HepG2 (cell line): ENCODE measurements around the gene PDP2. TPM values are rescaled to one million over a fixed set of nuclear protein-coding genes. Genes with fewer than 3 reads are reported as not detected.

Experiments
- ARHGAP35 ChIP-seq: sonication (generic); formaldehyde crosslinking; IDR thresholded peaks from 2 replicates; pipeline ENCODE4 v1.9.0; 2022; ENCODE audit warnings: mild to moderate bottlenecking, inconsistent platforms, moderate library complexity, missing genetic modification reagents, borderline replicate concordance
- CERS6 ChIP-seq: sonication (generic); formaldehyde crosslinking; IDR thresholded peaks from 2 replicates; pipeline ENCODE4 v1.5.0; 2020; ENCODE audit warnings: missing genetic modification reagents
- EHMT2 ChIP-seq: fragments of 200-600 bp; sonication (generic); IDR thresholded peaks from 2 replicates; pipeline ENCODE4 v1.7.0; 2017; ENCODE audit warnings: antibody characterized with exemption, low read depth, low read length, borderline replicate concordance
- GATA4 ChIP-seq: sonication (generic); IDR thresholded peaks from 2 replicates; pipeline ENCODE4 v1.6.1; 2016; ENCODE audit warnings: antibody characterized with exemption, low read depth, borderline replicate concordance
- GTF3A ChIP-seq: sonication (generic); formaldehyde crosslinking; conservative IDR thresholded peaks from 2 replicates; pipeline ENCODE4 v1.4.0; 2020; ENCODE audit warnings: mild to moderate bottlenecking, missing genetic modification reagents
- MLXIP ChIP-seq: sonication (generic); formaldehyde crosslinking; IDR thresholded peaks from 2 replicates; pipeline ENCODE4 v1.9.0; 2021; ENCODE audit warnings: missing genetic modification reagents, borderline replicate concordance
- NFE2 ChIP-seq: sonication (generic); formaldehyde crosslinking; IDR thresholded peaks from 2 replicates; pipeline ENCODE4 v1.4.0; 2020; ENCODE audit warnings: missing genetic modification reagents
- NR2F6 ChIP-seq, 2 experiments: IDR thresholded peaks; 2 replicates each; pipeline ENCODE4 v1.6.1; 2016; ENCODE audit warnings: antibody characterized with exemption in 1 of 2, mild to moderate bottlenecking in 1 of 2
- RBFOX2 ChIP-seq: fragments of 200-400 bp; formaldehyde crosslinking; IDR thresholded peaks from 2 replicates; pipeline ENCODE4 v1.6.1; 2017; ENCODE audit warnings: low read depth, mild to moderate bottlenecking, low read length
- RBM39 ChIP-seq: fragments of 200-400 bp; formaldehyde crosslinking; IDR thresholded peaks from one replicate; pipeline ENCODE4 v1.6.1; 2018; ENCODE audit warnings: antibody characterized with exemption, mild to moderate bottlenecking, low read depth, low read length; ENCODE audit not compliant: poor library complexity, severe bottlenecking
- SIN3A ChIP-seq: IDR thresholded peaks from 2 replicates; pipeline ENCODE4 v1.6.1; 2011; ENCODE audit warnings: low read depth, mild to moderate bottlenecking, control low read depth, low read length, borderline replicate concordance
- TAF15 ChIP-seq: fragments of 200-400 bp; formaldehyde crosslinking; IDR thresholded peaks from one replicate; pipeline ENCODE4 v1.6.1; 2018; ENCODE audit warnings: mild to moderate bottlenecking, low read depth, low read length; ENCODE audit not compliant: poor library complexity, severe bottlenecking
- ZNF382 ChIP-seq: sonication (generic); formaldehyde crosslinking; IDR thresholded peaks from 2 replicates; pipeline ENCODE4 v1.5.0; 2020; ENCODE audit warnings: missing genetic modification reagents, mild to moderate bottlenecking, borderline replicate concordance
- ZNF75D ChIP-seq: sonication (generic); formaldehyde crosslinking; IDR thresholded peaks from 2 replicates; pipeline ENCODE4 v1.8.1; 2023; ENCODE audit warnings: missing genetic modification reagents, mild to moderate bottlenecking, borderline replicate concordance
- ZNF761 ChIP-seq: sonication (generic); formaldehyde crosslinking; conservative IDR thresholded peaks from 2 replicates; pipeline ENCODE4 v1.4.0; 2020; ENCODE audit warnings: mild to moderate bottlenecking, missing genetic modification reagents
- polyA plus RNA-seq, 8 experiments: library from polyadenylated mRNA; depleted of rRNA in 3 of 8; stranded (reverse) in 7 of 8; unstranded in 1 of 8; fragments of >200 nt; fragmentation: Illumina TruSeq in 4 of 8; extraction: Trizol in 4 of 8; gene quantifications; 2 replicates each; pipeline versions ENCODE4 v1.2.1 to v1.2.3, GENCODE V29; 2011 to 2016; ENCODE audit warnings: low read depth in 4 of 8, missing spikeins in 1 of 8, mixed read lengths in 1 of 8; ENCODE audit not compliant: insufficient read depth in 1 of 8
- total RNA-seq, 5 experiments: library from RNA; depleted of rRNA; stranded (reverse); fragments of >200 nt; fragmentation: Illumina TruSeq; extraction: Trizol; gene quantifications; 2 replicates each; pipeline ENCODE4 v1.2.3, GENCODE V29; 2016; ENCODE audit warnings: low read depth in 1 of 5
- TF ChIP-seq, protein P1 (sequence below): sonication (generic); formaldehyde crosslinking; IDR thresholded peaks from 2 replicates; pipeline ENCODE4 v1.4.0; 2020; ENCODE audit warnings: mild to moderate bottlenecking, low read depth, missing genetic modification reagents
- TF ChIP-seq, protein P2 (sequence below): sonication (generic); formaldehyde crosslinking; IDR thresholded peaks from 2 replicates; pipeline ENCODE4 v1.4.0; 2020; ENCODE audit warnings: mild to moderate bottlenecking, missing genetic modification reagents, borderline replicate concordance

The PDP2 gene
- total and polyA plus RNA-seq, 2 of the 13 experiments (the other 11 are each of a cell fraction or from before 2014, with no cell fraction given): 12.8 to 15.8 TPM

DNA sequence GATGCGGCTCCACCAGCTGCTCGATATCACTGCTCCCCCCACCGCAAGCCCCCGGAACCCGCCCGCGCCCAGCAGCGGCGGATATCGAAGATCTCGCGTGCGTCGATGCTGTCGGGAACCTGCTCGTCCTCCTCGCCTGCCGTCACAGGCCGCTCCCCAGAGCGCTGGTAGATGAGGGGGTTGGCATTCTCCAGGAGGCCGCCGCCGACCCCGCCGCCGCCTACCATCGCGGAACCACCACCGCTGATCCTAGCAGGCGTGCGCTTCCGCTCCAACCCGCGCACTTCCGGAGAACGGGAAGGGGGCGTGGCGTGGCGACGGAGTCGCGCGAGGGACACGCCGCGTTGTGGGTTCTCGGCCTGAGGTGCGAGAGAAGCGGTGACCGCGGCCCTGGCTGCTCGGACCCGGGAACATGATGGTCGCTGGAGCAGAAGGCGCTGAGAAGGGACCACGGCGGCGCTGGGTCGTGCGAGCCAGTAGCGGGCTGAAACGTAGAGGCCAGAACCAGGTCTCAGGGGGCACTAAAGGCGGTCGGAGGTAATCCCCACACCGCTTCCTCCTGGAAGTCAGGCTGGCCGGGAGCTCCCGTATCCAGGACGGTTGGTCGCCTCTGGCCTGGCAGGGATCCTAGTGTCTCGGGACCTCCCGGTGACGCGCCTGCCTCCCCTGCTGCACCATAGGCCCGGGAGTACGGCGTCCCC, 54.0 kb downstream of the PDP2 start, which contains the start of gene CIAO2B (continued):
- TF ChIP-seq, protein P1, sequence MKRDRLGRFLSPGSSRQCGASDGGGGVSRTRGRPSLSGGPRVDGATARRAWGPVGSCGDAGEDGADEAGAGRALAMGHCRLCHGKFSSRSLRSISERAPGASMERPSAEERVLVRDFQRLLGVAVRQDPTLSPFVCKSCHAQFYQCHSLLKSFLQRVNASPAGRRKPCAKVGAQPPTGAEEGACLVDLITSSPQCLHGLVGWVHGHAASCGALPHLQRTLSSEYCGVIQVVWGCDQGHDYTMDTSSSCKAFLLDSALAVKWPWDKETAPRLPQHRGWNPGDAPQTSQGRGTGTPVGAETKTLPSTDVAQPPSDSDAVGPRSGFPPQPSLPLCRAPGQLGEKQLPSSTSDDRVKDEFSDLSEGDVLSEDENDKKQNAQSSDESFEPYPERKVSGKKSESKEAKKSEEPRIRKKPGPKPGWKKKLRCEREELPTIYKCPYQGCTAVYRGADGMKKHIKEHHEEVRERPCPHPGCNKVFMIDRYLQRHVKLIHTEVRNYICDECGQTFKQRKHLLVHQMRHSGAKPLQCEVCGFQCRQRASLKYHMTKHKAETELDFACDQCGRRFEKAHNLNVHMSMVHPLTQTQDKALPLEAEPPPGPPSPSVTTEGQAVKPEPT: no peak
- TF ChIP-seq ZNF382 (CRISPR knock-in tag) (no peak), EHMT2 (no peak), ZNF761 (CRISPR knock-in tag) (peak; percentile 71; the same call in 1 of the 2 replicates), NFE2 (no peak), NR2F6 (IDR thresholded peaks at IDR 0.05) (no peak), NR2F6 (CRISPR knock-in tag; IDR thresholded peaks at IDR 0.05) (peak; percentile 59; the same call in 1 of the 2 replicates), MLXIP (CRISPR knock-in tag) (peak; percentile 65; the same call in 1 of the 2 replicates), CERS6 (CRISPR knock-in tag) (peak; percentile 84), GATA4 (peak; percentile 46; the same call in 1 of the 2 replicates), ZNF75D (no peak), RBM39 (peak; percentile 86), GTF3A (CRISPR knock-in tag) (no peak), SIN3A (peak; percentile 96), ARHGAP35 (peak; percentile 96), RBFOX2 (peak; percentile 98), TAF15 (peak; percentile 59)
- TF ChIP-seq, protein P2, sequence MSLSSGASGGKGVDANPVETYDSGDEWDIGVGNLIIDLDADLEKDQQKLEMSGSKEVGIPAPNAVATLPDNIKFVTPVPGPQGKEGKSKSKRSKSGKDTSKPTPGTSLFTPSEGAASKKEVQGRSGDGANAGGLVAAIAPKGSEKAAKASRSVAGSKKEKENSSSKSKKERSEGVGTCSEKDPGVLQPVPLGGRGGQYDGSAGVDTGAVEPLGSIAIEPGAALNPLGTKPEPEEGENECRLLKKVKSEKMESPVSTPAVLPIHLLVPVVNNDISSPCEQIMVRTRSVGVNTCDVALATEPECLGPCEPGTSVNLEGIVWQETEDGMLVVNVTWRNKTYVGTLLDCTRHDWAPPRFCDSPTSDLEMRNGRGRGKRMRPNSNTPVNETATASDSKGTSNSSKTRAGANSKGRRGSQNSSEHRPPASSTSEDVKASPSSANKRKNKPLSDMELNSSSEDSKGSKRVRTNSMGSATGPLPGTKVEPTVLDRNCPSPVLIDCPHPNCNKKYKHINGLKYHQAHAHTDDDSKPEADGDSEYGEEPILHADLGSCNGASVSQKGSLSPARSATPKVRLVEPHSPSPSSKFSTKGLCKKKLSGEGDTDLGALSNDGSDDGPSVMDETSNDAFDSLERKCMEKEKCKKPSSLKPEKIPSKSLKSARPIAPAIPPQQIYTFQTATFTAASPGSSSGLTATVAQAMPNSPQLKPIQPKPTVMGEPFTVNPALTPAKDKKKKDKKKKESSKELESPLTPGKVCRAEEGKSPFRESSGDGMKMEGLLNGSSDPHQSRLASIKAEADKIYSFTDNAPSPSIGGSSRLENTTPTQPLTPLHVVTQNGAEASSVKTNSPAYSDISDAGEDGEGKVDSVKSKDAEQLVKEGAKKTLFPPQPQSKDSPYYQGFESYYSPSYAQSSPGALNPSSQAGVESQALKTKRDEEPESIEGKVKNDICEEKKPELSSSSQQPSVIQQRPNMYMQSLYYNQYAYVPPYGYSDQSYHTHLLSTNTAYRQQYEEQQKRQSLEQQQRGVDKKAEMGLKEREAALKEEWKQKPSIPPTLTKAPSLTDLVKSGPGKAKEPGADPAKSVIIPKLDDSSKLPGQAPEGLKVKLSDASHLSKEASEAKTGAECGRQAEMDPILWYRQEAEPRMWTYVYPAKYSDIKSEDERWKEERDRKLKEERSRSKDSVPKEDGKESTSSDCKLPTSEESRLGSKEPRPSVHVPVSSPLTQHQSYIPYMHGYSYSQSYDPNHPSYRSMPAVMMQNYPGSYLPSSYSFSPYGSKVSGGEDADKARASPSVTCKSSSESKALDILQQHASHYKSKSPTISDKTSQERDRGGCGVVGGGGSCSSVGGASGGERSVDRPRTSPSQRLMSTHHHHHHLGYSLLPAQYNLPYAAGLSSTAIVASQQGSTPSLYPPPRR (CRISPR knock-in tag): no peak; the same call in 1 of the 2 replicates
